HepG2 (cell line): ENCODE results near the gene IKZF4. TPM values are rescaled to one million over a fixed set of nuclear protein-coding genes. Genes with fewer than 3 reads are reported as not detected.
A peak's percentile ranks its signal among the peaks of the same experiment; 100 is the strongest.

ENCODE experiments used
- RELA ChIP-seq: sonication (generic); formaldehyde crosslinking; IDR thresholded peaks from 2 replicates; pipeline ENCODE4 v1.4.0; 2020; ENCODE audit warnings: missing genetic modification reagents
- SMAD3 ChIP-seq: sonication (generic); formaldehyde crosslinking; IDR thresholded peaks from 2 replicates; pipeline ENCODE4 v1.4.0; 2020; ENCODE audit warnings: missing genetic modification reagents
- TRIM24 ChIP-seq: sonication (generic); formaldehyde crosslinking; IDR thresholded peaks from 2 replicates; pipeline ENCODE4 v1.8.0; 2022; ENCODE audit warnings: mild to moderate bottlenecking, missing genetic modification reagents
- ZNF143 ChIP-seq: sonication (generic); formaldehyde crosslinking; IDR thresholded peaks from 2 replicates; pipeline ENCODE4 v1.4.0; 2020; ENCODE audit warnings: missing genetic modification reagents
- ZNF292 ChIP-seq: sonication (generic); formaldehyde crosslinking; IDR thresholded peaks from 2 replicates; pipeline ENCODE4 v1.8.1; 2022; ENCODE audit warnings: mild to moderate bottlenecking, low read depth, missing genetic modification reagents, borderline replicate concordance
- ZNF546 ChIP-seq: sonication (generic); formaldehyde crosslinking; conservative IDR thresholded peaks from 2 replicates; pipeline ENCODE4 v1.8.1; 2023; ENCODE audit warnings: mild to moderate bottlenecking, missing genetic modification reagents
- ZSCAN31 ChIP-seq: sonication (generic); formaldehyde crosslinking; IDR thresholded peaks from 2 replicates; pipeline ENCODE4 v1.5.0; 2020; ENCODE audit warnings: low read depth, mild to moderate bottlenecking, missing genetic modification reagents
- polyA plus RNA-seq, 8 experiments: library from polyadenylated mRNA; depleted of rRNA in 3 of 8; stranded (reverse) in 7 of 8; unstranded in 1 of 8; fragments of >200 nt; fragmentation: Illumina TruSeq in 4 of 8; extraction: Trizol in 4 of 8; gene quantifications; 2 replicates each; pipeline versions ENCODE4 v1.2.1 to v1.2.3, GENCODE V29; 2011 to 2016; ENCODE audit warnings: low read depth in 4 of 8, missing spikeins in 1 of 8, mixed read lengths in 1 of 8; ENCODE audit not compliant: insufficient read depth in 1 of 8
- total RNA-seq, 5 experiments: library from RNA; depleted of rRNA; stranded (reverse); fragments of >200 nt; fragmentation: Illumina TruSeq; extraction: Trizol; gene quantifications; 2 replicates each; pipeline ENCODE4 v1.2.3, GENCODE V29; 2016; ENCODE audit warnings: low read depth in 1 of 5
- TF ChIP-seq, protein P1 (sequence below): sonication (generic); formaldehyde crosslinking; IDR thresholded peaks from 2 replicates; pipeline ENCODE4 v1.4.0; 2020; ENCODE audit warnings: missing genetic modification reagents, borderline replicate concordance
- TF ChIP-seq, protein P2 (sequence below): sonication (generic); formaldehyde crosslinking; IDR thresholded peaks from 2 replicates; pipeline ENCODE4 v1.4.0; 2020; ENCODE audit warnings: mild to moderate bottlenecking, missing genetic modification reagents, borderline replicate concordance
- TF ChIP-seq, protein P3 (sequence below): IDR thresholded peaks from 2 replicates; pipeline ENCODE4 v1.4.0; 2020; ENCODE audit warnings: mild to moderate bottlenecking, missing genetic modification reagents
- TF ChIP-seq, protein P4 (sequence below): IDR thresholded peaks from 2 replicates; pipeline ENCODE4 v1.6.1; 2016; ENCODE audit warnings: missing genetic modification reagents, missing compliant biosample characterization

The IKZF4 gene
- total and polyA plus RNA-seq, 2 of the 13 experiments (the other 11 are each of a cell fraction or from before 2014, with no cell fraction given), result 0.58 to 2.2 TPM

DNA sequence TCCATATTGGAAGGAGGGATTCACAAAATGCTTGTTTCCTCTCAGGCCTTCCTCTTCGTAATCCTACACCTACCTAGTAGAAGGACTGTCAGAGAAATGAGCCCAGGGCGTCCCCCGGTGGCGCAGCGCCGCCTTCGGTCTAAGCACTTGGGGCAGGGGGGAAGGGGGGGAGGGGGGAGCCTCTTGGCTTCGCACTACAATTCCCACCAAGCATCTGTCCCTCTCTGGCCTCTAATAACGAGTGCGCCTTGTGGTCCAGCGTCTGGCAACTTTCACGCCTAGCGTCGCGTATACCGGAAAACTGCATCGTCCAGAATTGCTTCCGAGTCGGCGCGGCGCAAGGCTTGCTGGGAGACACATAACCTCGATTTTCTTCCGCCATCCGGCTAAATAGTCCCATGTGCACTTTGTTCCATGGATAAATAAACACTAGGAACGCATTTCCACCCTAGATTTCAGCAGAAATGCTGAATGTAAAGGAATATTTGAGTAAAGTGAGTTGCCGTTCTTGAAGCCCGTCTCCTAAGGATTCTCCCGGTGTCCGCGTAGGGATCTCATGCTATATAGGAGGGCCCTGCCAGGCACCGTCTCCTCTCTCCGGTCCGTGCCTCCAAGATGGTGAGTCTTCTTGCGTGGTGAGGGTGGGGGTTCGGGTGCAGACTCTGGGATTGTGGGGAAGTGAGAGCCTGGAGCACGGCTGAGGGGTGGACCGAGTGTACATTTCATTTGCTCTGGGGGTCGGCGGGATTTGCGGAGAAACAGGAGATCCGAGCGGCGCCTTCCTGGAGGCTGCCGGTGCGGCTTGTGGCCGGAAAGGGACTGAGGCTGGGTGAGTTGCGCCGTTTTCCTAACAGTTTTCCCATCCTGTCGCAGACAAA lies 20.9 kb downstream of the IKZF4 start, which contains the start of gene RPS26 (continued):
- TF ChIP-seq, protein P1, sequence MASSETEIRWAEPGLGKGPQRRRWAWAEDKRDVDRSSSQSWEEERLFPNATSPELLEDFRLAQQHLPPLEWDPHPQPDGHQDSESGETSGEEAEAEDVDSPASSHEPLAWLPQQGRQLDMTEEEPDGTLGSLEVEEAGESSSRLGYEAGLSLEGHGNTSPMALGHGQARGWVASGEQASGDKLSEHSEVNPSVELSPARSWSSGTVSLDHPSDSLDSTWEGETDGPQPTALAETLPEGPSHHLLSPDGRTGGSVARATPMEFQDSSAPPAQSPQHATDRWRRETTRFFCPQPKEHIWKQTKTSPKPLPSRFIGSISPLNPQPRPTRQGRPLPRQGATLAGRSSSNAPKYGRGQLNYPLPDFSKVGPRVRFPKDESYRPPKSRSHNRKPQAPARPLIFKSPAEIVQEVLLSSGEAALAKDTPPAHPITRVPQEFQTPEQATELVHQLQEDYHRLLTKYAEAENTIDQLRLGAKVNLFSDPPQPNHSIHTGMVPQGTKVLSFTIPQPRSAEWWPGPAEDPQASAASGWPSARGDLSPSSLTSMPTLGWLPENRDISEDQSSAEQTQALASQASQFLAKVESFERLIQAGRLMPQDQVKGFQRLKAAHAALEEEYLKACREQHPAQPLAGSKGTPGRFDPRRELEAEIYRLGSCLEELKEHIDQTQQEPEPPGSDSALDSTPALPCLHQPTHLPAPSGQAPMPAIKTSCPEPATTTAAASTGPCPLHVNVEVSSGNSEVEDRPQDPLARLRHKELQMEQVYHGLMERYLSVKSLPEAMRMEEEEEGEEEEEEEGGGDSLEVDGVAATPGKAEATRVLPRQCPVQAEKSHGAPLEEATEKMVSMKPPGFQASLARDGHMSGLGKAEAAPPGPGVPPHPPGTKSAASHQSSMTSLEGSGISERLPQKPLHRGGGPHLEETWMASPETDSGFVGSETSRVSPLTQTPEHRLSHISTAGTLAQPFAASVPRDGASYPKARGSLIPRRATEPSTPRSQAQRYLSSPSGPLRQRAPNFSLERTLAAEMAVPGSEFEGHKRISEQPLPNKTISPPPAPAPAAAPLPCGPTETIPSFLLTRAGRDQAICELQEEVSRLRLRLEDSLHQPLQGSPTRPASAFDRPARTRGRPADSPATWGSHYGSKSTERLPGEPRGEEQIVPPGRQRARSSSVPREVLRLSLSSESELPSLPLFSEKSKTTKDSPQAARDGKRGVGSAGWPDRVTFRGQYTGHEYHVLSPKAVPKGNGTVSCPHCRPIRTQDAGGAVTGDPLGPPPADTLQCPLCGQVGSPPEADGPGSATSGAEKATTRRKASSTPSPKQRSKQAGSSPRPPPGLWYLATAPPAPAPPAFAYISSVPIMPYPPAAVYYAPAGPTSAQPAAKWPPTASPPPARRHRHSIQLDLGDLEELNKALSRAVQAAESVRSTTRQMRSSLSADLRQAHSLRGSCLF, result peak; percentile 77; the same call in 1 of the 2 replicates
- TF ChIP-seq, protein P2, sequence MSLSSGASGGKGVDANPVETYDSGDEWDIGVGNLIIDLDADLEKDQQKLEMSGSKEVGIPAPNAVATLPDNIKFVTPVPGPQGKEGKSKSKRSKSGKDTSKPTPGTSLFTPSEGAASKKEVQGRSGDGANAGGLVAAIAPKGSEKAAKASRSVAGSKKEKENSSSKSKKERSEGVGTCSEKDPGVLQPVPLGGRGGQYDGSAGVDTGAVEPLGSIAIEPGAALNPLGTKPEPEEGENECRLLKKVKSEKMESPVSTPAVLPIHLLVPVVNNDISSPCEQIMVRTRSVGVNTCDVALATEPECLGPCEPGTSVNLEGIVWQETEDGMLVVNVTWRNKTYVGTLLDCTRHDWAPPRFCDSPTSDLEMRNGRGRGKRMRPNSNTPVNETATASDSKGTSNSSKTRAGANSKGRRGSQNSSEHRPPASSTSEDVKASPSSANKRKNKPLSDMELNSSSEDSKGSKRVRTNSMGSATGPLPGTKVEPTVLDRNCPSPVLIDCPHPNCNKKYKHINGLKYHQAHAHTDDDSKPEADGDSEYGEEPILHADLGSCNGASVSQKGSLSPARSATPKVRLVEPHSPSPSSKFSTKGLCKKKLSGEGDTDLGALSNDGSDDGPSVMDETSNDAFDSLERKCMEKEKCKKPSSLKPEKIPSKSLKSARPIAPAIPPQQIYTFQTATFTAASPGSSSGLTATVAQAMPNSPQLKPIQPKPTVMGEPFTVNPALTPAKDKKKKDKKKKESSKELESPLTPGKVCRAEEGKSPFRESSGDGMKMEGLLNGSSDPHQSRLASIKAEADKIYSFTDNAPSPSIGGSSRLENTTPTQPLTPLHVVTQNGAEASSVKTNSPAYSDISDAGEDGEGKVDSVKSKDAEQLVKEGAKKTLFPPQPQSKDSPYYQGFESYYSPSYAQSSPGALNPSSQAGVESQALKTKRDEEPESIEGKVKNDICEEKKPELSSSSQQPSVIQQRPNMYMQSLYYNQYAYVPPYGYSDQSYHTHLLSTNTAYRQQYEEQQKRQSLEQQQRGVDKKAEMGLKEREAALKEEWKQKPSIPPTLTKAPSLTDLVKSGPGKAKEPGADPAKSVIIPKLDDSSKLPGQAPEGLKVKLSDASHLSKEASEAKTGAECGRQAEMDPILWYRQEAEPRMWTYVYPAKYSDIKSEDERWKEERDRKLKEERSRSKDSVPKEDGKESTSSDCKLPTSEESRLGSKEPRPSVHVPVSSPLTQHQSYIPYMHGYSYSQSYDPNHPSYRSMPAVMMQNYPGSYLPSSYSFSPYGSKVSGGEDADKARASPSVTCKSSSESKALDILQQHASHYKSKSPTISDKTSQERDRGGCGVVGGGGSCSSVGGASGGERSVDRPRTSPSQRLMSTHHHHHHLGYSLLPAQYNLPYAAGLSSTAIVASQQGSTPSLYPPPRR (CRISPR knock-in tag), result no peak
- TF ChIP-seq SMAD3 (CRISPR knock-in tag), result peak; percentile 74
- TF ChIP-seq TRIM24, result no peak
- TF ChIP-seq, protein P3, sequence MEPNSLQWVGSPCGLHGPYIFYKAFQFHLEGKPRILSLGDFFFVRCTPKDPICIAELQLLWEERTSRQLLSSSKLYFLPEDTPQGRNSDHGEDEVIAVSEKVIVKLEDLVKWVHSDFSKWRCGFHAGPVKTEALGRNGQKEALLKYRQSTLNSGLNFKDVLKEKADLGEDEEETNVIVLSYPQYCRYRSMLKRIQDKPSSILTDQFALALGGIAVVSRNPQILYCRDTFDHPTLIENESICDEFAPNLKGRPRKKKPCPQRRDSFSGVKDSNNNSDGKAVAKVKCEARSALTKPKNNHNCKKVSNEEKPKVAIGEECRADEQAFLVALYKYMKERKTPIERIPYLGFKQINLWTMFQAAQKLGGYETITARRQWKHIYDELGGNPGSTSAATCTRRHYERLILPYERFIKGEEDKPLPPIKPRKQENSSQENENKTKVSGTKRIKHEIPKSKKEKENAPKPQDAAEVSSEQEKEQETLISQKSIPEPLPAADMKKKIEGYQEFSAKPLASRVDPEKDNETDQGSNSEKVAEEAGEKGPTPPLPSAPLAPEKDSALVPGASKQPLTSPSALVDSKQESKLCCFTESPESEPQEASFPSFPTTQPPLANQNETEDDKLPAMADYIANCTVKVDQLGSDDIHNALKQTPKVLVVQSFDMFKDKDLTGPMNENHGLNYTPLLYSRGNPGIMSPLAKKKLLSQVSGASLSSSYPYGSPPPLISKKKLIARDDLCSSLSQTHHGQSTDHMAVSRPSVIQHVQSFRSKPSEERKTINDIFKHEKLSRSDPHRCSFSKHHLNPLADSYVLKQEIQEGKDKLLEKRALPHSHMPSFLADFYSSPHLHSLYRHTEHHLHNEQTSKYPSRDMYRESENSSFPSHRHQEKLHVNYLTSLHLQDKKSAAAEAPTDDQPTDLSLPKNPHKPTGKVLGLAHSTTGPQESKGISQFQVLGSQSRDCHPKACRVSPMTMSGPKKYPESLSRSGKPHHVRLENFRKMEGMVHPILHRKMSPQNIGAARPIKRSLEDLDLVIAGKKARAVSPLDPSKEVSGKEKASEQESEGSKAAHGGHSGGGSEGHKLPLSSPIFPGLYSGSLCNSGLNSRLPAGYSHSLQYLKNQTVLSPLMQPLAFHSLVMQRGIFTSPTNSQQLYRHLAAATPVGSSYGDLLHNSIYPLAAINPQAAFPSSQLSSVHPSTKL (CRISPR knock-in tag), result peak; percentile 36; the same call in 1 of the 2 replicates
- TF ChIP-seq ZNF143 (CRISPR knock-in tag), result peak; percentile 96
- peak; percentile 66; the same call in 1 of the 2 replicates for TF ChIP-seq ZNF546
- TF ChIP-seq, protein P4, sequence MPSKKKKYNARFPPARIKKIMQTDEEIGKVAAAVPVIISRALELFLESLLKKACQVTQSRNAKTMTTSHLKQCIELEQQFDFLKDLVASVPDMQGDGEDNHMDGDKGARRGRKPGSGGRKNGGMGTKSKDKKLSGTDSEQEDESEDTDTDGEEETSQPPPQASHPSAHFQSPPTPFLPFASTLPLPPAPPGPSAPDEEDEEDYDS (CRISPR knock-in tag), result peak; percentile 96
- no peak for TF ChIP-seq ZNF292
- peak; percentile 20; the same call in 1 of the 2 replicates for TF ChIP-seq RELA (CRISPR knock-in tag)
- TF ChIP-seq ZSCAN31 (CRISPR knock-in tag), result peak; percentile 67; the same call in 1 of the 2 replicates
